Measurements from ENCODE around the gene CDS1. TPM values are rescaled to one million over a fixed set of nuclear protein-coding genes. Genes with fewer than 3 reads are reported as not detected.

Gene CDS1
- total and polyA plus RNA-seq, 2 experiments from 2014 or later = 10.0 to 22.6 TPM

GRCh38 chr4:84688605-84689004 lies 105.7 kb downstream of the CDS1 start:
- Histone ChIP-seq H3K9me2 (ENCODE audit: insufficient read depth) (no peaks in the 10 kb centered on the region), H3K36me3 (ENCODE audit: insufficient read depth) (peaks cover 28% of the 10 kb centered on the region), H4K20me1 (replicated peaks; ENCODE audit: insufficient read depth) (peaks cover 7% of the 10 kb centered on the region; the same call in 1 of the 2 replicates), H2AFZ (no peak overlapping the region), H3K4me1 (ENCODE audit: insufficient read depth) (peaks cover 9% of the 10 kb centered on the region), H3K79me2 (replicated peaks; ENCODE audit: insufficient read depth) (no peaks in the 10 kb centered on the region), H3K4me2 (no peak overlapping the region), H3K27ac (ENCODE audit: low read depth) (no peak overlapping the region), H3K4me3 (no peak overlapping the region), H3F3A (replicated peaks; ENCODE audit: low read depth) (peaks cover 4% of the 10 kb centered on the region; the same call in 1 of the 2 replicates), H3K27me3 (ENCODE audit: insufficient read depth) (no peaks in the 10 kb centered on the region)
- DNase-seq (ENCODE audit: low spot score) (no peak), ATAC-seq (no peak)
- Mint-ChIP-seq H3K27me3 (ENCODE audit: insufficient read depth, low read depth, poor library complexity) (peaks cover 2% of the 10 kb centered on the region), H3K4me1 (peaks cover 8% of the 10 kb centered on the region), H3K9me3 (no peaks in the 10 kb centered on the region), H3K36me3 (ENCODE audit: low read depth) (peaks cover 50% of the 10 kb centered on the region), H3K27ac (no peak overlapping the region), H3K4me3 (no peak overlapping the region)
- TF ChIP-seq ZNF331 (CRISPR knock-in tag; IDR thresholded peaks at IDR 0.05; ENCODE audit: low read depth) (no peak), NANOG (IDR thresholded peaks at IDR 0.05; ENCODE audit: borderline replicate concordance) (no peak), STAT1 (IDR thresholded peaks at IDR 0.05; ENCODE audit: unreplicated experiment) (no peak), EZH2phosphoT487 (IDR thresholded peaks at IDR 0.05; ENCODE audit: unreplicated experiment) (no peak), ETS1 (IDR thresholded peaks at IDR 0.05) (no peak), ZNF114 (CRISPR knock-in tag; IDR thresholded peaks at IDR 0.05) (no peak), REST (IDR thresholded peaks at IDR 0.05; ENCODE audit: unreplicated experiment) (no peak), ZNF462 (CRISPR knock-in tag; IDR thresholded peaks at IDR 0.05) (no peak), JUNB (IDR thresholded peaks at IDR 0.05; ENCODE audit: unreplicated experiment) (no peak), POLR2AphosphoS5 (IDR thresholded peaks at IDR 0.05; ENCODE audit: low read depth) (no peak), CREB1 (CRISPR knock-in tag; IDR thresholded peaks at IDR 0.05; ENCODE audit: low read depth) (no peak), EZH2 (IDR thresholded peaks at IDR 0.05; ENCODE audit: low read depth, unreplicated experiment) (no peak)
- TF ChIP-seq, protein P1, sequence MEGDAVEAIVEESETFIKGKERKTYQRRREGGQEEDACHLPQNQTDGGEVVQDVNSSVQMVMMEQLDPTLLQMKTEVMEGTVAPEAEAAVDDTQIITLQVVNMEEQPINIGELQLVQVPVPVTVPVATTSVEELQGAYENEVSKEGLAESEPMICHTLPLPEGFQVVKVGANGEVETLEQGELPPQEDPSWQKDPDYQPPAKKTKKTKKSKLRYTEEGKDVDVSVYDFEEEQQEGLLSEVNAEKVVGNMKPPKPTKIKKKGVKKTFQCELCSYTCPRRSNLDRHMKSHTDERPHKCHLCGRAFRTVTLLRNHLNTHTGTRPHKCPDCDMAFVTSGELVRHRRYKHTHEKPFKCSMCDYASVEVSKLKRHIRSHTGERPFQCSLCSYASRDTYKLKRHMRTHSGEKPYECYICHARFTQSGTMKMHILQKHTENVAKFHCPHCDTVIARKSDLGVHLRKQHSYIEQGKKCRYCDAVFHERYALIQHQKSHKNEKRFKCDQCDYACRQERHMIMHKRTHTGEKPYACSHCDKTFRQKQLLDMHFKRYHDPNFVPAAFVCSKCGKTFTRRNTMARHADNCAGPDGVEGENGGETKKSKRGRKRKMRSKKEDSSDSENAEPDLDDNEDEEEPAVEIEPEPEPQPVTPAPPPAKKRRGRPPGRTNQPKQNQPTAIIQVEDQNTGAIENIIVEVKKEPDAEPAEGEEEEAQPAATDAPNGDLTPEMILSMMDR (conservative IDR thresholded peaks at IDR 0.05; ENCODE audit: low read depth in 2 of 2) = no peak
